Measurements from ENCODE around the gene ACSM2A.

DNA sequence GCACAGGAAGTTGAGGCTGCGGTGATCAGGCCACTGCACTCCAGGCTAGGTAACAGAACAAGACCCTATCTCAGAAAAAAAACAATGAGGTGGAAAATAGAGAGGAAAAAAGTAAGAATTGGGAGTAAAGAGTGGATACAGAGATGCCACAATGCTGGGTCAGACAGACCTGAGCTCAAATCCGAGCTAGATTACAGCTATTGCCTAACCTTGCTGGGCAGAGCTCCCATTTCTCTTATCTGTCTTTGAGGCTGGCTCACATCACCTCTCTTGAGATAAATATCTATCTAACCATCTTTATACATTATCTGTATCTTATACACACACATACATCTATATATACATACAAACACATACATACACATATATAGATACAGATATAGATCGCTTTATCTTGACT, 65.8 kb downstream of the ACSM2A start:
- TF ChIP-seq, protein P1, sequence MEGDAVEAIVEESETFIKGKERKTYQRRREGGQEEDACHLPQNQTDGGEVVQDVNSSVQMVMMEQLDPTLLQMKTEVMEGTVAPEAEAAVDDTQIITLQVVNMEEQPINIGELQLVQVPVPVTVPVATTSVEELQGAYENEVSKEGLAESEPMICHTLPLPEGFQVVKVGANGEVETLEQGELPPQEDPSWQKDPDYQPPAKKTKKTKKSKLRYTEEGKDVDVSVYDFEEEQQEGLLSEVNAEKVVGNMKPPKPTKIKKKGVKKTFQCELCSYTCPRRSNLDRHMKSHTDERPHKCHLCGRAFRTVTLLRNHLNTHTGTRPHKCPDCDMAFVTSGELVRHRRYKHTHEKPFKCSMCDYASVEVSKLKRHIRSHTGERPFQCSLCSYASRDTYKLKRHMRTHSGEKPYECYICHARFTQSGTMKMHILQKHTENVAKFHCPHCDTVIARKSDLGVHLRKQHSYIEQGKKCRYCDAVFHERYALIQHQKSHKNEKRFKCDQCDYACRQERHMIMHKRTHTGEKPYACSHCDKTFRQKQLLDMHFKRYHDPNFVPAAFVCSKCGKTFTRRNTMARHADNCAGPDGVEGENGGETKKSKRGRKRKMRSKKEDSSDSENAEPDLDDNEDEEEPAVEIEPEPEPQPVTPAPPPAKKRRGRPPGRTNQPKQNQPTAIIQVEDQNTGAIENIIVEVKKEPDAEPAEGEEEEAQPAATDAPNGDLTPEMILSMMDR (IDR thresholded peaks at IDR 0.05), result no peak
- TF ChIP-seq POLR2A (IDR thresholded peaks at IDR 0.05) (no peak), POLR2AphosphoS5 (IDR thresholded peaks at IDR 0.05) (no peak)

Measured in stomach (tissue), 4 donors.